HEK293 (cell line): ENCODE results near the gene RAB6A.

Experiments
- CTCF ChIA-PET: fragments of 350-600 bp; formaldehyde crosslinking; extraction: SDS; loops from one replicate; lab custom pipeline; 2021; ENCODE audit warnings: antibody characterized with exemption; lab: Yijun Ruan, JAX
- POLR2A ChIA-PET: fragments of 300-600 bp; formaldehyde crosslinking; extraction: SDS; loops from one replicate; lab custom pipeline; 2020; ENCODE audit warnings: antibody characterized with exemption, inconsistent platforms; lab: Yijun Ruan, JAX
- H3K27ac ChIP-seq: fragments of 200-500 bp; sonication (Bioruptor generic); 2 replicates; pipeline ENCODE4 v1.5.1; 2014; ENCODE audit warnings: low read depth, low read length, control low read depth, inconsistent platforms; ENCODE audit errors: extremely low read depth
- H3K36me3 ChIP-seq, 2 experiments: fragments of 200-500 bp in 1 of 2; sonication (Bioruptor generic) in 1 of 2; 1 replicate in 1 of 2; 2 replicates in 1 of 2; pipeline ENCODE4 v1.5.1; 2014 to 2017; ENCODE audit warnings: inconsistent platforms in 2 of 2, low read length in 2 of 2; ENCODE audit not compliant: control insufficient read depth in 2 of 2, insufficient read depth in 1 of 2
- H3K4me1 ChIP-seq: fragments of 200-500 bp; sonication (Bioruptor generic); 2 replicates; pipeline ENCODE4 v1.5.1; 2014; ENCODE audit warnings: mild to moderate bottlenecking, low read length, inconsistent platforms; ENCODE audit not compliant: control insufficient read depth, insufficient read depth
- H3K4me3 ChIP-seq: 2 replicates; pipeline ENCODE4 v1.5.1; 2011; ENCODE audit warnings: low read depth, mild to moderate bottlenecking, control low read depth, low read length, moderate library complexity
- H3K9me3 ChIP-seq: fragments of 200-500 bp; sonication (Bioruptor generic); 2 replicates; pipeline ENCODE4 v1.5.1; 2014; ENCODE audit warnings: low read depth, low read length, inconsistent platforms; ENCODE audit not compliant: control insufficient read depth, insufficient read depth
- ATF2 ChIP-seq: fragments of 450-650 bp; formaldehyde crosslinking; IDR thresholded peaks from 2 replicates; pipeline ENCODE4 v1.5.1; 2016; ENCODE audit warnings: missing biosample characterization, missing genetic modification characterization, low read depth
- FEZF1 ChIP-seq: fragments of 450-650 bp; formaldehyde crosslinking; IDR thresholded peaks from 2 replicates; pipeline ENCODE4 v1.5.1; 2016; ENCODE audit warnings: missing biosample characterization, missing genetic modification characterization
- GLIS2 ChIP-seq: fragments of 450-650 bp; formaldehyde crosslinking; IDR thresholded peaks from 2 replicates; pipeline ENCODE4 v1.5.1; 2016; ENCODE audit warnings: missing biosample characterization, missing genetic modification characterization
- HOXC10 ChIP-seq: sonication (generic); formaldehyde crosslinking; IDR thresholded peaks from 2 replicates; pipeline ENCODE4 v1.8.1; 2023; ENCODE audit warnings: mild to moderate bottlenecking, missing genetic modification reagents
- HOXD13 ChIP-seq: sonication (generic); formaldehyde crosslinking; IDR thresholded peaks from 2 replicates; pipeline ENCODE4 v1.8.0; 2022; ENCODE audit warnings: missing genetic modification reagents, borderline replicate concordance
- INSM2 ChIP-seq: fragments of 450-650 bp; formaldehyde crosslinking; IDR thresholded peaks from 2 replicates; pipeline ENCODE4 v1.5.1; 2016; ENCODE audit warnings: missing biosample characterization, missing genetic modification characterization
- MZF1 ChIP-seq: fragments of 450-650 bp; formaldehyde crosslinking; IDR thresholded peaks from 2 replicates; pipeline ENCODE4 v1.5.1; 2017; ENCODE audit warnings: missing biosample characterization, missing genetic modification characterization, borderline replicate concordance
- OSR2 ChIP-seq: fragments of 450-650 bp; formaldehyde crosslinking; IDR thresholded peaks from 2 replicates; pipeline ENCODE4 v1.5.1; 2016; ENCODE audit warnings: missing biosample characterization, missing genetic modification characterization
- PBX3 ChIP-seq: sonication (generic); formaldehyde crosslinking; IDR thresholded peaks from 2 replicates; pipeline ENCODE4 v1.8.1; 2022; ENCODE audit warnings: mild to moderate bottlenecking, moderate library complexity, missing genetic modification reagents
- REST ChIP-seq: fragments of 450-650 bp; formaldehyde crosslinking; IDR thresholded peaks from 2 replicates; pipeline ENCODE4 v1.5.1; 2016; ENCODE audit warnings: missing biosample characterization, missing genetic modification characterization
- SCRT1 ChIP-seq: fragments of 450-650 bp; formaldehyde crosslinking; IDR thresholded peaks from 2 replicates; pipeline ENCODE4 v1.5.1; 2016; ENCODE audit warnings: missing biosample characterization, missing genetic modification characterization, borderline replicate concordance
- TRIM28 ChIP-seq: IDR thresholded peaks from 2 replicates; pipeline ENCODE4 v1.6.1; 2011; ENCODE audit warnings: low read length, control low read depth, borderline replicate concordance
- ZBTB1 ChIP-seq: fragments of 450-650 bp; formaldehyde crosslinking; IDR thresholded peaks from 2 replicates; pipeline ENCODE4 v1.5.1; 2016; ENCODE audit warnings: missing biosample characterization, missing genetic modification characterization
- ZBTB17 ChIP-seq: fragments of 450-650 bp; formaldehyde crosslinking; IDR thresholded peaks from 2 replicates; pipeline ENCODE4 v1.5.1; 2016; ENCODE audit warnings: missing biosample characterization, missing genetic modification characterization
- ZBTB21 ChIP-seq: fragments of 450-650 bp; formaldehyde crosslinking; IDR thresholded peaks from 2 replicates; pipeline ENCODE4 v1.5.1; 2017; ENCODE audit warnings: missing biosample characterization, missing genetic modification characterization
- ZBTB48 ChIP-seq: fragments of 450-650 bp; formaldehyde crosslinking; IDR thresholded peaks from 2 replicates; pipeline ENCODE4 v1.5.1; 2016; ENCODE audit warnings: missing biosample characterization, missing genetic modification characterization
- ZFP37 ChIP-seq: fragments of 450-650 bp; formaldehyde crosslinking; IDR thresholded peaks from 2 replicates; pipeline ENCODE4 v1.5.1; 2016; ENCODE audit warnings: missing biosample characterization, missing genetic modification characterization
- ZFP41 ChIP-seq: fragments of 450-650 bp; formaldehyde crosslinking; IDR thresholded peaks from 2 replicates; pipeline ENCODE4 v1.5.1; 2016; ENCODE audit warnings: missing biosample characterization, missing genetic modification characterization, borderline replicate concordance
- ZNF112 ChIP-seq: fragments of 450-650 bp; formaldehyde crosslinking; IDR thresholded peaks from 2 replicates; pipeline ENCODE4 v1.5.0; 2017; ENCODE audit warnings: missing biosample characterization, missing genetic modification characterization
- ZNF132 ChIP-seq: fragments of 450-650 bp; formaldehyde crosslinking; IDR thresholded peaks from 2 replicates; pipeline ENCODE4 v1.5.1; 2017; ENCODE audit warnings: missing biosample characterization, missing genetic modification characterization, borderline replicate concordance
- ZNF140 ChIP-seq: fragments of 450-650 bp; formaldehyde crosslinking; IDR thresholded peaks from 2 replicates; pipeline ENCODE4 v1.5.1; 2016; ENCODE audit warnings: missing biosample characterization, missing genetic modification characterization
- ZNF146 ChIP-seq: fragments of 450-650 bp; formaldehyde crosslinking; IDR thresholded peaks from 2 replicates; pipeline ENCODE4 v1.5.1; 2016; ENCODE audit warnings: missing biosample characterization, missing genetic modification characterization
- ZNF155 ChIP-seq: fragments of 450-650 bp; formaldehyde crosslinking; IDR thresholded peaks from 2 replicates; pipeline ENCODE4 v1.5.1; 2016; ENCODE audit warnings: missing biosample characterization, missing genetic modification characterization
- ZNF19 ChIP-seq: fragments of 450-650 bp; formaldehyde crosslinking; IDR thresholded peaks from 2 replicates; pipeline ENCODE4; 2016; ENCODE audit warnings: missing biosample characterization, missing genetic modification characterization, low read depth
- ZNF211 ChIP-seq: fragments of 450-650 bp; formaldehyde crosslinking; IDR thresholded peaks from 2 replicates; pipeline ENCODE4 v1.5.1; 2016; ENCODE audit warnings: low read depth, missing biosample characterization, missing genetic modification characterization
- ZNF24 ChIP-seq: fragments of 450-650 bp; formaldehyde crosslinking; IDR thresholded peaks from 2 replicates; pipeline ENCODE4 v1.5.1; 2016; ENCODE audit warnings: missing biosample characterization, missing genetic modification characterization
- ZNF335 ChIP-seq: fragments of 450-650 bp; formaldehyde crosslinking; conservative IDR thresholded peaks from 2 replicates; pipeline ENCODE4 v1.5.1; 2016; ENCODE audit warnings: missing biosample characterization, missing genetic modification characterization
- ZNF354C ChIP-seq: fragments of 450-650 bp; formaldehyde crosslinking; IDR thresholded peaks from 2 replicates; pipeline ENCODE4 v1.5.1; 2016; ENCODE audit warnings: missing biosample characterization, missing genetic modification characterization, low read depth, borderline replicate concordance
- ZNF416 ChIP-seq: fragments of 450-650 bp; formaldehyde crosslinking; IDR thresholded peaks from 2 replicates; pipeline ENCODE4 v1.5.1; 2016; ENCODE audit warnings: missing biosample characterization, missing genetic modification characterization
- ZNF433 ChIP-seq: fragments of 450-650 bp; formaldehyde crosslinking; IDR thresholded peaks from 2 replicates; pipeline ENCODE4 v1.5.1; 2016; ENCODE audit warnings: missing biosample characterization, missing genetic modification characterization, low read depth
- ZNF473 ChIP-seq: fragments of 450-650 bp; formaldehyde crosslinking; IDR thresholded peaks from 2 replicates; pipeline ENCODE4 v1.5.1; 2017; ENCODE audit warnings: missing biosample characterization, missing genetic modification characterization
- ZNF610 ChIP-seq: fragments of 450-650 bp; formaldehyde crosslinking; IDR thresholded peaks from 2 replicates; pipeline ENCODE4 v1.5.1; 2016; ENCODE audit warnings: missing biosample characterization, missing genetic modification characterization, borderline replicate concordance
- ZNF830 ChIP-seq: fragments of 450-650 bp; IDR thresholded peaks from 2 replicates; pipeline ENCODE4 v1.5.0; 2018; ENCODE audit warnings: missing biosample characterization, missing genetic modification characterization, low read depth, mild to moderate bottlenecking, moderate library complexity

RAB6A gene

GRCh38 chr11:73647459-73648100 lies 113.3 kb downstream of the RAB6A start:
- Histone ChIP-seq H3K4me1 (no peaks in the 10 kb centered on the region), H3K9me3 (no peaks in the 10 kb centered on the region), H3K4me3 (peak overlapping the region; percentile 27), H3K27ac (no peak overlapping the region), H3K36me3 (no peaks in the 10 kb centered on the region)
- ChIA-PET CTCF (interaction anchor here (0.6 to 3.7 kb wide), 8 partner anchors 13 to 341 kb away, joined by 3 to 14 read pairs (median 4); no protein-coding TSS in a partner anchor), POLR2A (interaction anchor here (1.1 kb wide), 1 partner anchor 113 kb away, joined by 4 read pairs; the partner anchor contains the start of gene RAB6A)
- no peak for TF ChIP-seq ZNF354C (tag by site-specific recombination)
- TF ChIP-seq REST (tag by site-specific recombination), result no peak
- TF ChIP-seq ZNF473 (tag by site-specific recombination), result no peak
- TF ChIP-seq ZNF19, result no peak
- TF ChIP-seq PBX3 (CRISPR knock-in tag), result no peak
- TF ChIP-seq SCRT1 (tag by site-specific recombination), result peak; percentile 100
- TF ChIP-seq ZNF112 (tag by site-specific recombination), result no peak
- TF ChIP-seq ZNF132 (tag by site-specific recombination), result no peak
- no peak for TF ChIP-seq ZNF433 (tag by site-specific recombination)
- TF ChIP-seq ATF2, result no peak
- TF ChIP-seq ZBTB17 (tag by site-specific recombination), result 0 out of 2 replicates have a peak, but pooled peaks have one; percentile 11
- no peak for TF ChIP-seq ZNF155 (tag by site-specific recombination)
- TF ChIP-seq MZF1 (tag by site-specific recombination), result no peak
- TF ChIP-seq ZNF335 (tag by site-specific recombination), result peak; percentile 69
- TF ChIP-seq ZNF24, result no peak
- no peak for TF ChIP-seq ZNF830 (tag by site-specific recombination)
- no peak for TF ChIP-seq OSR2 (tag by site-specific recombination)
- TF ChIP-seq ZFP37, result no peak
- TF ChIP-seq ZBTB21 (tag by site-specific recombination), result no peak
- TF ChIP-seq HOXD13 (CRISPR knock-in tag), result no peak
- TF ChIP-seq ZBTB48 (tag by site-specific recombination), result no peak
- peak; percentile 71; the same call in 1 of the 2 replicates for TF ChIP-seq TRIM28
- TF ChIP-seq ZNF610, result no peak
- no peak for TF ChIP-seq FEZF1
- TF ChIP-seq INSM2 (tag by site-specific recombination), result no peak
- TF ChIP-seq ZBTB1 (tag by site-specific recombination), result no peak
- no peak for TF ChIP-seq GLIS2
- TF ChIP-seq ZNF140 (tag by site-specific recombination), result no peak
- no peak for TF ChIP-seq ZNF146
- TF ChIP-seq ZFP41, result no peak
- no peak for TF ChIP-seq HOXC10
- TF ChIP-seq ZNF211, result no peak
- TF ChIP-seq ZNF416 (tag by site-specific recombination), result no peak
